ENCODE data around the gene IGFL4.

Gene IGFL4

GRCh38 chr19:46067691-46068090 is 26.9 kb upstream of the IGFL4 start:
- H3K4me1 Mint-ChIP-seq: no peaks in the 10 kb centered on the region
- H3K4me3 Mint-ChIP-seq: no peak overlapping the region
- H3K27me3 Mint-ChIP-seq (ENCODE audit: low read depth, poor library complexity): peaks cover 56% of the 10 kb centered on the region
- peaks cover 7% of the 10 kb centered on the region for H3K9me3 Mint-ChIP-seq
- H3K36me3 Mint-ChIP-seq (ENCODE audit: low read depth): no peaks in the 10 kb centered on the region
- no peak for TF ChIP-seq CTCF (IDR thresholded peaks at IDR 0.05)
- no peak for DNase-seq
- H3K27ac Mint-ChIP-seq: no peak overlapping the region

- TF ChIP-seq CTCF (IDR thresholded peaks at IDR 0.05): no peak
- Mint-ChIP-seq H3K27ac (no peak overlapping the region), H3K4me3 (no peak overlapping the region), H3K27me3 (ENCODE audit: low read depth, poor library complexity) (peaks cover 55% of the 10 kb centered on the region), H3K36me3 (ENCODE audit: low read depth) (no peaks in the 10 kb centered on the region), H3K4me1 (no peaks in the 10 kb centered on the region), H3K9me3 (peaks cover 12% of the 10 kb centered on the region)
- no peak for DNase-seq
These were observed 25.7 kb upstream of the IGFL4 start for GRCh38 chr19:46066471-46066870.

- H3K4me1 Mint-ChIP-seq: no peaks in the 10 kb centered on the region
- H3K4me3 Mint-ChIP-seq: no peak overlapping the region
- no peak for DNase-seq
- peaks cover 20% of the 10 kb centered on the region for H3K9me3 Mint-ChIP-seq
- H3K36me3 Mint-ChIP-seq (ENCODE audit: low read depth): no peaks in the 10 kb centered on the region
- H3K27ac Mint-ChIP-seq: no peak overlapping the region
- peaks cover 50% of the 10 kb centered on the region for H3K27me3 Mint-ChIP-seq (ENCODE audit: low read depth, poor library complexity)
- TF ChIP-seq CTCF (IDR thresholded peaks at IDR 0.05): no peak
These were observed 24.8 kb upstream of the IGFL4 start for GRCh38 chr19:46065486-46066071.

- peaks cover 41% of the 10 kb centered on the region for H3K9me3 Mint-ChIP-seq
These were observed 22.4 kb upstream of the IGFL4 start for GRCh38 chr19:46063201-46063600.

GRCh38 chr19:46060012-46060411 is 19.2 kb upstream of the IGFL4 start:
- Mint-ChIP-seq H3K4me1 (no peaks in the 10 kb centered on the region), H3K4me3 (no peak overlapping the region), H3K27me3 (ENCODE audit: low read depth, poor library complexity) (peaks cover 50% of the 10 kb centered on the region), H3K36me3 (ENCODE audit: low read depth) (no peaks in the 10 kb centered on the region), H3K9me3 (peaks cover 45% of the 10 kb centered on the region), H3K27ac (no peak overlapping the region)
- TF ChIP-seq CTCF (IDR thresholded peaks at IDR 0.05): no peak
- DNase-seq: no peak

More at GRCh38 chr19:46063201-46063600, 22.4 kb upstream of the IGFL4 start:
- H3K4me3 Mint-ChIP-seq: no peak overlapping the region
- no peak overlapping the region for H3K27ac Mint-ChIP-seq
- no peak for DNase-seq
- H3K27me3 Mint-ChIP-seq (ENCODE audit: low read depth, poor library complexity): peaks cover 40% of the 10 kb centered on the region
- no peak for TF ChIP-seq CTCF (IDR thresholded peaks at IDR 0.05)
- H3K4me1 Mint-ChIP-seq: no peaks in the 10 kb centered on the region
- no peaks in the 10 kb centered on the region for H3K36me3 Mint-ChIP-seq (ENCODE audit: low read depth)

- DNase-seq: no peak
- Mint-ChIP-seq H3K27ac (no peak overlapping the region), H3K4me3 (no peak overlapping the region), H3K27me3 (ENCODE audit: low read depth, poor library complexity) (peaks cover 48% of the 10 kb centered on the region), H3K4me1 (no peaks in the 10 kb centered on the region), H3K9me3 (peaks cover 51% of the 10 kb centered on the region), H3K36me3 (ENCODE audit: low read depth) (no peaks in the 10 kb centered on the region)
- TF ChIP-seq CTCF (IDR thresholded peaks at IDR 0.05): no peak
These were observed 18.0 kb upstream of the IGFL4 start for GRCh38 chr19:46058778-46059177.
